Measurements from ENCODE around the gene KRTAP2-4. TPM values are rescaled to one million over a fixed set of nuclear protein-coding genes. Genes with fewer than 3 reads are reported as not detected.

The KRTAP2-4 gene
- total and polyA plus RNA-seq, 4 donors = not detected

GRCh38 chr17:41024697-41025096 is 41.0 kb downstream of the KRTAP2-4 start:
- H3K9me3 ChIP-seq (ENCODE audit: control insufficient read depth in 4 of 4, low read length in 3 of 4) = peaks cover 0 to 11% (median 2%) of the 10 kb centered on the region in 4 donors
- no peak for DNase-seq (ENCODE audit: low spot score)
- H3K36me3 ChIP-seq (ENCODE audit: control insufficient read depth in 4 of 4, insufficient read depth in 3 of 4, low read depth in 1 of 4, low read length in 3 of 4) = no peaks in the 10 kb centered on the region
- H3K4me3 ChIP-seq (ENCODE audit: low read depth in 1 of 3, low read length in 3 of 3) = no peak overlapping the region
- H3K27ac ChIP-seq (ENCODE audit: low read depth in 1 of 2, low read length in 2 of 2) = no peak overlapping the region
- H3K4me1 ChIP-seq (ENCODE audit: control insufficient read depth in 4 of 4, insufficient read depth in 4 of 4, low read length in 3 of 4) = no peaks in the 10 kb centered on the region
- H3K9ac ChIP-seq (ENCODE audit: low read depth in 1 of 2, low read length in 2 of 2) = no peak overlapping the region
- TF ChIP-seq NR2F2 (IDR thresholded peaks at IDR 0.05) (no peak), YY1 (IDR thresholded peaks at IDR 0.05) (no peak), CTCF (IDR thresholded peaks at IDR 0.05; ENCODE audit: low read depth, low read length, missing input control) (no peak), JUND (IDR thresholded peaks at IDR 0.05) (no peak), TAF1 (conservative IDR thresholded peaks at IDR 0.05) (no peak), ATF3 (IDR thresholded peaks at IDR 0.05) (no peak), FOXA1 (IDR thresholded peaks at IDR 0.05) (no peak), HNF4G (IDR thresholded peaks at IDR 0.05) (no peak), EGR1 (IDR thresholded peaks at IDR 0.05; ENCODE audit: low read depth in 2 of 2) (no peak), FOXA2 (IDR thresholded peaks at IDR 0.05) (no peak), SP1 (IDR thresholded peaks at IDR 0.05) (no peak), HNF4A (conservative IDR thresholded peaks at IDR 0.05) (no peak), RXRA (IDR thresholded peaks at IDR 0.05) (no peak)
- H3K27me3 ChIP-seq (ENCODE audit: control insufficient read depth in 4 of 4, insufficient read depth in 4 of 4, low read length in 3 of 4) = peaks cover 0 to under 1% (median 0%) of the 10 kb centered on the region in 4 donors
- WGBS = 68% methylated on average over 3 of the region's 3 CpGs

- no peak for TF ChIP-seq HNF4G (IDR thresholded peaks at IDR 0.05)
- no peak overlapping the region for H3K9ac ChIP-seq (ENCODE audit: low read depth in 1 of 2, low read length in 2 of 2)
- no peak for DNase-seq (ENCODE audit: low spot score)
- no peaks in the 10 kb centered on the region for H3K4me1 ChIP-seq (ENCODE audit: control insufficient read depth in 4 of 4, insufficient read depth in 4 of 4, low read length in 3 of 4)
- H3K4me3 ChIP-seq (ENCODE audit: low read depth in 1 of 3, low read length in 3 of 3) = no peak overlapping the region
- H3K36me3 ChIP-seq (ENCODE audit: control insufficient read depth in 4 of 4, insufficient read depth in 3 of 4, low read depth in 1 of 4, low read length in 3 of 4) = no peaks in the 10 kb centered on the region
- peaks cover 0 to 11% (median 2%) of the 10 kb centered on the region in 4 donors for H3K9me3 ChIP-seq (ENCODE audit: control insufficient read depth in 4 of 4, low read length in 3 of 4)
- H3K27ac ChIP-seq (ENCODE audit: low read depth in 1 of 2, low read length in 2 of 2) = no peak overlapping the region
- H3K27me3 ChIP-seq (ENCODE audit: control insufficient read depth in 4 of 4, insufficient read depth in 4 of 4, low read length in 3 of 4) = peaks cover 0 to 4% (median 0%) of the 10 kb centered on the region in 4 donors
These were observed 45.3 kb downstream of the KRTAP2-4 start for GRCh38 chr17:41020336-41020735.

- no peak overlapping the region for H3K4me3 ChIP-seq (ENCODE audit: low read depth in 1 of 3, low read length in 3 of 3)
- WGBS = 95% methylated on average over 3 of the region's 3 CpGs
- no peak for TF ChIP-seq RXRA (IDR thresholded peaks at IDR 0.05)
- TF ChIP-seq SP1 (IDR thresholded peaks at IDR 0.05) = no peak
- no peak for TF ChIP-seq ATF3 (IDR thresholded peaks at IDR 0.05)
- TF ChIP-seq TAF1 (conservative IDR thresholded peaks at IDR 0.05) = no peak
- no peak for TF ChIP-seq CTCF (IDR thresholded peaks at IDR 0.05; ENCODE audit: low read depth, low read length, missing input control)
- no peak for TF ChIP-seq HNF4A (conservative IDR thresholded peaks at IDR 0.05)
- no peak for TF ChIP-seq RAD21 (IDR thresholded peaks at IDR 0.05)
- no peak for TF ChIP-seq YY1 (IDR thresholded peaks at IDR 0.05)
- TF ChIP-seq JUND (IDR thresholded peaks at IDR 0.05) = no peak
- TF ChIP-seq HNF4G (IDR thresholded peaks at IDR 0.05) = no peak
- TF ChIP-seq GABPA (IDR thresholded peaks at IDR 0.05 in 1 of 2, conservative IDR thresholded peaks at IDR 0.05 in 1 of 2) = no peak
- no peak for TF ChIP-seq EGR1 (IDR thresholded peaks at IDR 0.05; ENCODE audit: low read depth in 2 of 2)
- TF ChIP-seq ZBTB33 (IDR thresholded peaks at IDR 0.05) = no peak
- TF ChIP-seq NR2F2 (IDR thresholded peaks at IDR 0.05) = no peak
- TF ChIP-seq MAX (IDR thresholded peaks at IDR 0.05) = no peak
- TF ChIP-seq FOXA2 (IDR thresholded peaks at IDR 0.05) = no peak
- no peak for TF ChIP-seq FOXA1 (IDR thresholded peaks at IDR 0.05)
These were observed 46.3 kb downstream of the KRTAP2-4 start for GRCh38 chr17:41019415-41019814.

More at GRCh38 chr17:41019415-41019814, 46.3 kb downstream of the KRTAP2-4 start:
- peaks cover 0 to 4% (median 0%) of the 10 kb centered on the region in 4 donors for H3K27me3 ChIP-seq (ENCODE audit: control insufficient read depth in 4 of 4, insufficient read depth in 4 of 4, low read length in 3 of 4)
- DNase-seq (ENCODE audit: low spot score) = no peak
- H3K36me3 ChIP-seq (ENCODE audit: control insufficient read depth in 4 of 4, insufficient read depth in 3 of 4, low read depth in 1 of 4, low read length in 3 of 4) = no peaks in the 10 kb centered on the region
- H3K4me1 ChIP-seq (ENCODE audit: control insufficient read depth in 4 of 4, insufficient read depth in 4 of 4, low read length in 3 of 4) = no peaks in the 10 kb centered on the region
- H3K9ac ChIP-seq (ENCODE audit: low read depth in 1 of 2, low read length in 2 of 2) = no peak overlapping the region
- H3K9me3 ChIP-seq (ENCODE audit: control insufficient read depth in 4 of 4, low read length in 3 of 4) = peaks cover 0 to 11% (median 2%) of the 10 kb centered on the region in 4 donors
- no peak overlapping the region for H3K27ac ChIP-seq (ENCODE audit: low read depth in 1 of 2, low read length in 2 of 2)
